ENCODE results near the gene CEP112. TPM values are rescaled to one million over a fixed set of nuclear protein-coding genes. Genes with fewer than 3 reads are reported as not detected.
A peak's percentile ranks its signal among the peaks of the same experiment; 100 is the strongest.

Gene CEP112
- total and polyA plus RNA-seq, 2 donors (not counting 1 experiment from before 2014, with no cell fraction given): 5.4 to 6.4 TPM

GRCh38 chr17:65593092-65593854 lies 598.7 kb downstream of the CEP112 start:
- H3K27me3 ChIP-seq (ENCODE audit: control insufficient read depth, insufficient read depth, low read length): no peaks in the 10 kb centered on the region
- no peak overlapping the region for H3K9ac ChIP-seq (ENCODE audit: insufficient read depth, low read length)
- peak overlapping the region; percentile 71 for H3K4me2 ChIP-seq (ENCODE audit: extremely low read depth, insufficient read depth, low read length)
- H3K9me3 ChIP-seq (ENCODE audit: control insufficient read depth, insufficient read depth, low read depth, low read length): no peaks in the 10 kb centered on the region
- no peak overlapping the region for H2AFZ ChIP-seq (ENCODE audit: low read length)
- DNase-seq (ENCODE audit: low read depth in 2 of 2): no peak
- H3K36me3 ChIP-seq (ENCODE audit: control insufficient read depth, insufficient read depth, low read length): no peaks in the 10 kb centered on the region
- H3K79me2 ChIP-seq (ENCODE audit: control insufficient read depth, insufficient read depth, low read length): no peaks in the 10 kb centered on the region
- no peak for TF ChIP-seq CTCF (conservative IDR thresholded peaks at IDR 0.05 in 1 of 2, IDR thresholded peaks at IDR 0.05 in 1 of 2; ENCODE audit: low read depth in 1 of 2, low read length in 2 of 2)
- no peak for TF ChIP-seq EZH2 (IDR thresholded peaks at IDR 0.05; ENCODE audit: low read length, missing control alignments)
- no peak overlapping the region for H3K27ac ChIP-seq (ENCODE audit: insufficient read depth, low read length)
- H3K4me3 ChIP-seq (replicated peaks in 1 of 4; ENCODE audit: control extremely low read depth in 1 of 4, insufficient read depth in 1 of 4, low read depth in 3 of 4, low read length in 4 of 4): peak overlapping the region in 2 of 4 experiments; percentile 25 to 54
- no peaks in the 10 kb centered on the region for H4K20me1 ChIP-seq (ENCODE audit: control insufficient read depth, extremely low read depth, insufficient read depth, low read length)
- no peaks in the 10 kb centered on the region for H3K4me1 ChIP-seq (ENCODE audit: control insufficient read depth, extremely low read depth, insufficient read depth, low read length)

DNA sequence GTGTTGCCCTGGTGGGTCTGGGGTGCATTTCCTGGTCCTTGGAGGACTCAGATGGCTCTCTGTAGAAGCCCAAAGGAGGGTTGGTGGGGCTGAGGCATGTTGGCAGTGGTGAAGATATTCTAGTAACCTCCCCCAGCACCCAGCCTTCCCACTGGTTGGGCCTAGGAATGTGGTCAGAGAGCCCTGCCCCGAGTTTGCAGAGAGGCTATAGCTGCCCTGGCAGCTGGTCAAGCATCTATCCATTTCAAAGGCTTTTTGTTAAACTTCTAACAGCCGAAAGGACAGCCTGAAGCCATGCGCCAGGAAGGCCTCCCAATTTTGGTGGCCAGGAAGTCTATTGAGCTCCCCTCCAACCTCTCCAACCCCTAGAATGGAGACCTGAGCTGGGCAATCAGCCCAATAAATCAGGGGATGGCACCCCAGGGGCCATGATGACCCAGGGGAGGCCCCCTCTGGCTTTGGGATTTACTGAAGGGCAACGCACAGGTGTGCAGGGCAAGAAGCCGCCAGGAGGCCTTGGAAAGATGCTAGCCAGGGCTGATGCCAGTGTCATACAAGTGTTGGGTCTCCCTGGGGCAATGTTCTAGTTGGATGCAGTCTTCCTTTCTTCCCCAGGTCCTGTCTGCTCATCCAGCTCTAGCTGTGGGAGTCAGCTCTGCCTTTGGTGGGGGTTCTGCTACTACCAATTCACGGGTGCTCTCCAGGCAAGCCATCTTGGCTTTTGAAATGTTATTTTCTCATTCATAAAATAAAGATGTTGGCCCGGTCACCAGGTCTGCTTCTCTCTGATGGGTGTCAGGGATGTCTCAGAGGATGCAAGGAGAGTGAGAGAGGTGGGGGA lies 599.6 kb downstream of the CEP112 start:
- Histone ChIP-seq H3K9me3 (ENCODE audit: control insufficient read depth, insufficient read depth, low read depth, low read length) (no peaks in the 10 kb centered on the region), H2AFZ (ENCODE audit: low read length) (no peak overlapping the region), H3K79me2 (ENCODE audit: control insufficient read depth, insufficient read depth, low read length) (no peaks in the 10 kb centered on the region), H3K36me3 (ENCODE audit: control insufficient read depth, insufficient read depth, low read length) (no peaks in the 10 kb centered on the region), H3K27me3 (ENCODE audit: control insufficient read depth, insufficient read depth, low read length) (no peaks in the 10 kb centered on the region), H4K20me1 (ENCODE audit: control insufficient read depth, extremely low read depth, insufficient read depth, low read length) (no peaks in the 10 kb centered on the region), H3K9ac (ENCODE audit: insufficient read depth, low read length) (no peak overlapping the region), H3K4me3 (replicated peaks in 1 of 4; ENCODE audit: control extremely low read depth in 1 of 4, insufficient read depth in 1 of 4, low read depth in 3 of 4, low read length in 4 of 4) (no peak overlapping the region), H3K4me1 (ENCODE audit: control insufficient read depth, extremely low read depth, insufficient read depth, low read length) (no peaks in the 10 kb centered on the region), H3K27ac (ENCODE audit: insufficient read depth, low read length) (no peak overlapping the region), H3K4me2 (ENCODE audit: extremely low read depth, insufficient read depth, low read length) (no peak overlapping the region)
- TF ChIP-seq EZH2 (IDR thresholded peaks at IDR 0.05; ENCODE audit: low read length, missing control alignments) (no peak), CTCF (conservative IDR thresholded peaks at IDR 0.05 in 1 of 2, IDR thresholded peaks at IDR 0.05 in 1 of 2; ENCODE audit: low read depth in 1 of 2, low read length in 2 of 2) (no peak)
- DNase-seq (ENCODE audit: low read depth in 2 of 2): no peak

- Histone ChIP-seq H3K9ac (ENCODE audit: insufficient read depth, low read length) (no peak overlapping the region), H3K4me2 (ENCODE audit: extremely low read depth, insufficient read depth, low read length) (no peak overlapping the region), H3K4me3 (replicated peaks in 1 of 4; ENCODE audit: control extremely low read depth in 1 of 4, insufficient read depth in 1 of 4, low read depth in 3 of 4, low read length in 4 of 4) (no peak overlapping the region), H3K27ac (ENCODE audit: insufficient read depth, low read length) (no peak overlapping the region), H3K79me2 (ENCODE audit: control insufficient read depth, insufficient read depth, low read length) (no peaks in the 10 kb centered on the region), H3K27me3 (ENCODE audit: control insufficient read depth, insufficient read depth, low read length) (no peaks in the 10 kb centered on the region), H3K36me3 (ENCODE audit: control insufficient read depth, insufficient read depth, low read length) (no peaks in the 10 kb centered on the region), H4K20me1 (ENCODE audit: control insufficient read depth, extremely low read depth, insufficient read depth, low read length) (no peaks in the 10 kb centered on the region), H2AFZ (ENCODE audit: low read length) (no peak overlapping the region), H3K9me3 (ENCODE audit: control insufficient read depth, insufficient read depth, low read depth, low read length) (no peaks in the 10 kb centered on the region), H3K4me1 (ENCODE audit: control insufficient read depth, extremely low read depth, insufficient read depth, low read length) (no peaks in the 10 kb centered on the region)
- peak in 1 of 2 donors; percentile 52 for DNase-seq (ENCODE audit: low read depth in 2 of 2)
- TF ChIP-seq EZH2 (IDR thresholded peaks at IDR 0.05; ENCODE audit: low read length, missing control alignments): no peak
- no peak for TF ChIP-seq CTCF (conservative IDR thresholded peaks at IDR 0.05 in 1 of 2, IDR thresholded peaks at IDR 0.05 in 1 of 2; ENCODE audit: low read depth in 1 of 2, low read length in 2 of 2)
Observed at GRCh38 chr17:65589321-65589720, 602.6 kb downstream of the CEP112 start.

Measured in fibroblast of lung (primary cell).